ELF-1 (cell line): ENCODE data around the gene KLHL14.

Source experiments
- DNase-seq: peaks from one replicate; pipeline ENCODE4 v3.0.0-alpha.2; 2016; ENCODE audit warnings: low read depth, low spot score

The KLHL14 gene

DNA sequence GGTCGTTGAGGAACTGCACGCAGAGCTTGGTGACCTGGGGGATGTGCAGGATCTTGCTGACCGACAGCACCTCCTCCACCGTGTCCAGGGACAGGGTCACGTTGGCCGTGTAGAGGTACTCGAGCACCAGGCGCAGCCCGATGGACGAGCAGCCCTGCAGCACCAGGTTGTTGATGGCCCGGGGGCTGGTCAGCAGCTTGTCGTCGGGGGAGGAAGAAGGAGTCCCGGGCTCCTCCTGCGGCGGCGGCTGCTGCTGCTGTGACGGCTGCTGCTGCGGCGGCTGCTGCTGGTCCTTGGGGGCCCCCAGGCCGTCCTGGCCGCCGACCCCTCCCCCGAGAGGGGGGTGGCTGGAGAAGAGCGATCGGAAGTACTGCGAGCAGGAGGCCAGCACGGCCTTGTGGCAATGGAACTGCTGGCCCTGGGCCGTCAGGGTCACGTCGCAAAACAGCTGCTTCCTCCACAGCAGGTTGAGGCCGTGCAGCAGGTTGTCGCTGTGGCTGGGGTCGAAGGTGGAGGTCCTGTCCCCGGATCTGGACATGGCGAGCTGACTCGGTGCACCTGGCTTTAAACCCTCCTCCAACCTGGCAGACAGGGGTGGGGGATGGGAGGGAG is 2.7 kb downstream of the KLHL14 start:
- DNase-seq = peak; percentile 64

DNA sequence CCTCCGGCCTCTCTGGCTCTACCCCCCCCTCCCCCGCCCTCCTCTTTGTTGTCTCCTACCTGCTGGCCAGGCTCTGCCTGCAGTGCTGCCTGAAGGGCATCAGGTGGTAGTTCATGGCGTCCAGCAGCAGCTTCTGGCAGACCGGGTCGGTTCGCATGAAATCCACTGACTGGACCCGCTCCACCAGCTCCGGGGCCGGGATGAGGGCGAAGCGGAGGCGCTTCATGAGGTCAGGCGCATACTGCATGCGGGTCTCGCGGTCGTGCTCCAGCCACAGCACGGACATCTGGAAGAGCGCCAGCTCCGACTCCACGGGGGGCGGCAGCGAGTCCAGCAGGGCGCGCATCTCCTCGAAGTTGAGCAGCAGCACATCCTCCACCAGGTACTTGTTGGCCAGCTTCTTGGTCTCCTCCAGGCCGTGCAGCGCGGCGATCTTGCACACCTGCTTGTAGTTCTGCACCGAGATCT is 3.2 kb downstream of the KLHL14 start:
- peak; percentile 72 for DNase-seq

DNA sequence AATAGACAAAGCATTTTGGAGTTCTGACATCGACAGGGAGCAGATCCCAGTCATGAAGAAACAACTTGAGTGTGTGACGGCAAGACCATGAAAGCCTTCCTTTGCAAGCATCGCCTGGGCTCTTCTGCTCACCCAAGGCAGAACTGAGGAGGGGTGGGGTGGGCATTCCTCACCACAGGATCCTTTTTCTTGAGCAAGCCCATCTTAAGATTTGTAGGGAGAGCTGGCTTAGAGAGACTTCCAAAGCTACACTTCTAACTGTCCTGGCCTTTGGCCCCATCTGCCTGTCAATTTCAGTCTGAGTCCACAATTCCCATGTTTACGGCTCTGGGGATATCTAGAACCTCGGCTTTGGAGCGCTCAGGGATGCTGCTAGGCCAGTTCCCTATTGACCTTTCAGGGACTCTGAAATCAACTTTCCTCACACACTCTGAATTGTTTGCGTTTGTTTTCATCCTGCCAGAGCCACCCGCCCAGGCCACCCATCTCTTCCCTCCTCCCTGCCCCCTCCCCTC is 3.7 kb downstream of the KLHL14 start:
- no peak for DNase-seq

DNA sequence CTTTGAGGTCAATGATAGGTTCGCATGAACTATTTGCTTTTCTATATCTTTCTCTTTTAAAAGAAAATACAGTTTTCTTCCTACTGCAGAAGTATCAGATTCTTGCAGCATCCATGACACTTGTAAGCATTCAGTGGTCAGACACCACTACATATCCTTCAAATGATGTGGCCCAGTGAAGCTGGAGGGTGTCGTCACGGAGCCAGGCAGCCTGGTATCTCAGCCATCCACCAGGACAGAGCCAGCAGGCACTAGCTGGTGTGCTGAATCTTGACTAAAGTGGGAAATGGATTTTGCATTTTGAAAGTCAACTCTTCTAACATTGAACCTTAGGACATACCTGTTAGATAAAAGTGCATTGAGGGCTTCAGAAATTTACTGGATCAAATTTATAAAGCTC is 5.4 kb downstream of the KLHL14 start:
- no peak for DNase-seq

DNA sequence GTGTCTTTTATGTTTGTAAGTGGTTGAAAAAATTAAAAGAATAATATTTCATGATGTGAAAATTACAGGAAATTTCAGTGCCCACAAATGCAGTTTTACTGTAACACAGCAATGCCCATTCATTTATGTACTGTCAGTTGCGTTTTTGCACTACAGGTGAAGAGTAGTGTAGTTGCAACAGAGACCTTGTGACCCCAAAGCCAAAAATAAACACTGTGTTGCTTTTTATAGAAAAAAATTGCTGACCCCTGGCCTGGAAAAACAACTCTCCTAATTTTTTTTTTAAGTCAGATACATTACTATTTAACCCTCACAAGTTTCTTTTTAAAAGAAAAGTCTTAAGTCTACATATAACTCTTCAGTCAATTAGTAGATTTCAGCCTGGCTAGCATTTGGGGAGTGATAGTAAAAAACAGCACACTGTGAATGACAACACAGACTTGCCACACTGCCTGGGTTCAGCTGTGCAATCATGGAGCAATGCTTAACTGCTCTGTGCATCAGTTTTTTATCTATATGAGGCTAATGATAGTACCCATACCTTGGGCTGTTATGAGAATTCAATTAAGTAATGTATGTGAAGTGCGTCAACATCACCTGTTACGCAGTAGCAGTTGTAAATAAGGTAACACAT is 8.1 kb downstream of the KLHL14 start:
- DNase-seq = no peak

DNA sequence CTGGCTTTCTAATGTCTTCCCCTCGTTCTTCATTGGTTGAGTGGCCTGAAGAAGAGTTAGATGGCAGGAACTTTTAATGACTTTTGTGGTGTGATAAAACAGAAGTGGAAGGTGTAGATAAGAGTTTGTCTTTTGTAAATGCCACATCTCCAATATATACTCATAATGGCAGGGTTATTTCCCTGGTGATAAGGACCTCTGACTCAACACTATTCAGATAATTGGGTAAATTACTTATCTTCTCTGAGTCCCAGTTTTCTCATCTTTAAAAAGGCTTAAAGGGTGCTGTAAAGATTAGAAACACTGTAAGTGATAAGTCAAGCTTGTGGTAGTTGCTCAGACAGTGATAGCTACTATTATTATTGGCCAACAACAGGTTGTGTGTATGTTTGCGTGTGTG is 9.5 kb downstream of the KLHL14 start:
- no peak for DNase-seq

DNA sequence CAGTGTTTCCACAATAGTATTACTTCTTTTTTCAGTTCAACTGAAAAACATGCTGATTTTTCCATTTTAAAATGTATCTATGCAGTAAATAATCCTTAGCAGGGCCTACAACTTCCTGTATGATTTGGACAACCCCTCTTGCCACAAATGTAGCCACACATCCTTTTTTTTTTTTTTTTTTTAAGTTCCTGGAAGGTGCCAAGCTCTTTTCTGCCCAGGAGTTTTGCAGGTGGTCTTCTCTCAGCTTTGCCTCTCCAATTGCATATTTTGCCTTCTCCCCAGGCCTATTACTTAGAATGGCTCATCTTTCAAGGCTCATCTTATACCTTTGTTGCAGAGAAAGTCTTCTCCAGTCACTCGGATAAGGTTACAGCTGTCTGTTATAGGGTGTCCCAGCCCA is 11.6 kb downstream of the KLHL14 start:
- no peak for DNase-seq

DNA sequence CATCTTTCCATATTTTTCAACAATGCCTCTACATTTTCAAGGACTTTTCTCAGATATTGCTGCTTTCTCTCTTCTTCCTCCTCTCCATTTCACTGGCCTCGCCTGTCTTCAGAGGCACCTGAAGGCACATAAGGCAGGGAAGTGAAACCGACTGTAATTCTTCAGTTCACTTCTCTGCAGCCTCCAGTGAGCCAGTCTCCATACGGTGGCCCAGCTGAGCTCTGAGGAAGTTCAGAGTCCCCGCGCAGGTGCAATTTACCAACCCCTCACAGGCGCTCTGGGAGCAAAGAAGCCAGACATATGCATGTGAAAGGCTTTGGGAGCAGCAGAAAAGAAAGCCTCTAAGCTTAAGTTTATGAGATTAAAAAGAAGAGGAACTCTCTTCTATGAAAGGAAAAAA is 12.4 kb downstream of the KLHL14 start:
- peak; percentile 28 for DNase-seq

DNA sequence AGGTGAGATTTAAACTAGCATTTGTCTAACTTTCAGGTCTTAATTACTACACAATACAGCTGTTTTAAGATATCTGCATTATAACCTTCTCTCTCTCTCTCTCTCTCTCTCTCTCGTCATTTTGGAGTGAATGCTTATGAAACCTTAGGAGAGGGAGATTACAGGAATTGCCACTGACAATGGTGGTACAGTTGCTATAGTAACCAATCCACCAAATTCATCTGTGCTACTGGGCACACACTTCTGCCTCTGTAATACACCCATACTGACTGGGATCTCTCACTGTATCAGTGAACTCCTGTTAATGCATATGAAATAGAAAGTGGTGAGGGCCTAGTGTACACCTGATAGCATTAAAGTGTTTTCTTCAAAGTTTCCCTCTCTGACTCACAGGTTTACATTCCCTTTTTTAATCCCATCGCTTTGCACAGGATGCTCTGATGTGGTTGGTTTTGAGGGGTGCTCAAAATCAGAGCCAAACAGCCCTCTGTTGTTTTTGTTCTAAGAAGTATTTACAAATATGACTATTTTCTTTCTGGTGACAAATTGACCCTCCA is 13.1 kb downstream of the KLHL14 start:
- DNase-seq = no peak

DNA sequence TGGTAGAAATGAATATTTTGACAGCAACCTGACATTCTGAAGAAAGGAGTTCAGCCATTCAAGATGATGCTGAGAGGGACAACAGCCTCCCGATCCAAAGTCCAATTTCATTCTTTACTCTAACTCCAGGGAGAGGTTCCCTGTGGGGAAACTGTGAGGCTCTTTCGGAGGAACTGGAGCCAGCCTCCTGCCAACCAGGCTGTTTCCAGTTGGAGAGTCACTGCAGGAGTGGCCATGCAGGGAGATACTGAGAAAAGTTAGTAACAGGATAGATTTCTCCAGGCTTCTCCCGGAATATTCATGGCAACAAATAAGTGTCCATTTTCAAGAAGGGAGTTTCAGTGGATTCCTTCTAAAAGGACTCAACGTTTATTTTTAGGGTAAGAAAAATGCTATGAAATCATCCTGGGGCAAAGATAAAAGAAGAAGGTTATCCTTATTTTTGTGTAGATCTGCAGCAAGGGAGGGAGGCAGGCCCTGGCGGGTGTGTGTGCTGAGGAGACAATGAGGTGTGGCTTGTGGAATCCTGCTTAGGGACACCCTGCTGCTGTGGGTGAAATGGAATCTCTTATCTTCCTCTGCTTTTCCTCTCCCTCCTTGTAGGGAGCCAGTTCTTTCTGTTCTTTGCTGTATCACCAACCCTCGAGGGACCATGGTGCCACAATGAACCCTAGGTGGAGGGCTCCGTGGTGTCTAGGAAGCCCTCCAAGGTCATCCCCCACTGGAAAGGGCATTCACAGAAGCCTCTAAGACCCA is 18.1 kb downstream of the KLHL14 start:
- peak; percentile 15 for DNase-seq

DNA sequence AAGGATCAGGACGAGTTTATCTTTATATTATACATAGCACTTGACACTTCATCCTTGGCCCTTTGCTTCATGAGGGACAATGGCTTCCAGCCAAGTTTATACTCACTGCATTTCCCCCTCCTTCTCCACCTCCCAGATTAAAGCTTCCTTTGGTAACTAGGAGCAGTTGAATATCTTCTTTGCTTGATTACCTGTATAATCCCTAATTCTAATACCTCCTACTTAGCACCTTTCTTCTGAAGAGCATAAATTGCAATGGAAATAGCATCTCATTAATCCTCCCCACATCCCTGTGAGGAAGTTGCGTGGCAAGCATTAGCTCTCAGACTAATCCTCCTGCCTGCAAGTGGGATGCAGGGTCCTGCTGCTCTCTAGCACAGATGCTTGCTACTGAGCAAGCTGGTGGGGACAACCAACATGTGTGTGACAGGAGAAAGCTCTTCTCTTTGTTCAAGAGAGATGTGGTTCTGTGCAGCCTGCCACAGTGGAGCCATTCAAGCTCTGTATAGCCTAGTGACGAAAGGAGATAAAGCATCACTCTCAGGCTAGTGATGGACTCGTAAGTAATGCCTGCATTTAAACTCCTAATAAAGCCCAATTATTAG is 19.1 kb downstream of the KLHL14 start:
- DNase-seq = no peak

DNA sequence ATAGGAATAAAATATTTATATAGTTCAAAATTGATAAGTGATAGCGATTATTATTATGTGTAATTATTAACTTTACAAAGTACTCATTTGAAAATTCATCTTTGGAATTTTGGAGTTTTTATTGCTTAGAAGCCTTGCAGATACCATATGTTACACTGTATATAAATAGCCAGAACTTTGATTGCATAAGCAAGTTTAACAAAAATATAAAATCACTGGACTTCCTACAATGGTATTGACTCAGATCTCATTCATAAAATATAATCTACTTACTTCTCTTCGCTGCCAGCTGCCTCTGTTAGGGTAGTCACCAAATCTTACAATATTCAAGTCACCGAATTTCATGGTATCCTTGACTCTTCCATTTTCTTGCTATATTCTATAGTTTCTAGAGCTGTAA is 22.5 kb downstream of the KLHL14 start:
- no peak for DNase-seq

DNA sequence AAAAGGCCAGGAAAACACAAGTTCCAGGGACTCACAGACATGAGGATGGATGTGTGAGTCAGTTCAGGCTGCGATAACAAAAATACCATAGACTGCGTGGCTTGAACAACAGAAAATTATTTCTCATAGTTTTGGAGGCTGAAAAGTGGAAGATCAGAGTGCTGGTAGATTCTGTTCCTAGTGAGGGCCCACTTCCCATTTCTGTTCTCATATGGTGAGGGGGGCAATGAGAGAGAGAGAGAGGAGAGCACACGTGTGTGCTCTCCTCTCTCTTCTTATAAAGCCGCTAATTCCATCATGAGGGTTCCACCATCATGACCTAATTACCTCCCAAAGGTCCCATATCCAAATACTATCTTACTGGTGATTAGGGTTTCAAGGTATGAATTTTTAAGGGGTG is 23.0 kb downstream of the KLHL14 start:
- no peak for DNase-seq

DNA sequence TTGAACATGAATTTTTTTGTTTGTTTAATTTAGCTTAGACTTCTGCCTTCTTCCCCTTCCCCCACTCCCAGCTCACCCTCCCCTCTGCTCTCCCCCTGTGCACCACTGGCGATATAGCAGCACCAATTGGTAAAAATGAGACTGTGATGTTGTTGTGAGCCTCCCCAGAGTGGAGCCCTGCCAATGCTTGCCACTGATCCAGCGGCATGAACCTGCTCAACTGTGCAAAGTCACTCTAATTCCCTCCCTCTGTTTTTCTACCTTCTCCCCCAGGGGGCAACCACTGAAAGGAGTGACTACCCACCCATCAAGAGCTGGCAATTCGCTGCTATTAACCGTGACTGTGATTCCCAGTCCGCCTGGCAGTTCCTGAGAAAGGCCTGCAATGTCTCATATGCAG is 30.2 kb downstream of the KLHL14 start:
- DNase-seq = peak; percentile 4

DNA sequence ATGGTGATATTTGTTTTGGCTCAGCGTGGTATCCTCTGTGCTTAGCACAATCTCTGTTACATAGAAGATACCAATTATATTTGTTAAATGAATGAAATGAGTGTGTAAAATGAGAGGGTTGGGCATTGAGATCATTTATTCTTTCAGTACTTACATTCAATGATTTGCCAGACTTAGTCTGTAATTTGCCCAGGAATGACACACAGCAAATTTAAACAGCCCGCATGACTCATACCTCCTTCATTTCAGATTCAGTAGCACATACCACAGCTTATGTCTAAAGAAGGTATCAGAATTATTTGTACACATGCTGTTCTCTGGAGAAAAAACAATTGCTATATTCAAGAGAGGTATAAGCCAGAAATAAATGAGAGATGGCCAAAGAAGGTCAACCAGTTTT is 37.0 kb downstream of the KLHL14 start:
- no peak for DNase-seq

DNA sequence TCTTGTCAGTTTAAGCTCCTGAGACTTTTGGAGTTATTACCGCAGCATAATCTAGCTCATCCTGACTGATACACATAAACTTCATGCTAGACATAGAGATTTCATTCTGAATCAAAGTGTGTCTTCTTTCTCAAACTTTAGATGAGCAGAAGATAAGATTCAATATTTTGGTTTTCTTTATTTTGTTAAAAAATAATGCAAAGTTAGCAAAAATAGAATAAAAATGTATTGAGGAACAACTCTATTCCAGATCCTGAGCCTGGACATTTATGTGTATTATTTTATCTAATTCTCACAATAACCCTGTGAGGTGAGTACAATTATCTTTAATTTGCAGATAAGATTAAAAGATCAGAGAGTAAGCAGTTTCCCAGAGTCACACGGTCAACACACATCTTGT is 38.4 kb downstream of the KLHL14 start:
- no peak for DNase-seq

DNA sequence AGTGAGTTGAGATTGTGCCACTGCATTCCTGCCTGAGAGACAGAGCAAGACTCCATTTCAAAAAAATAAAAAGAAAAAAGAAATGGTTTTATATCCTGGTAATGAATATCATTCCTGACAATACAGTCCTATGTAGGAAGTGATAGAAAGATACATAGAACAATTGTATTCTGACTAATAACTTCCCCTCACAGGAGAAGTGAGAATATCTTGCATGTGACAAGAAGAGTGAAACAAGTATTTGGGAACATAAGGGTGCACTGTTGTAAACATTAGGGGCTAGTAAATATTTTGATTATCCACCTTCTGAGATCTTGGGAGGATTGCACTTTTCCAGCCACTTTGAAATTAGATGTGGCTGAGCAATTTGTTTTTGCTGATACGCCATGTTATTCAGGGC is 40.7 kb downstream of the KLHL14 start:
- no peak for DNase-seq

DNA sequence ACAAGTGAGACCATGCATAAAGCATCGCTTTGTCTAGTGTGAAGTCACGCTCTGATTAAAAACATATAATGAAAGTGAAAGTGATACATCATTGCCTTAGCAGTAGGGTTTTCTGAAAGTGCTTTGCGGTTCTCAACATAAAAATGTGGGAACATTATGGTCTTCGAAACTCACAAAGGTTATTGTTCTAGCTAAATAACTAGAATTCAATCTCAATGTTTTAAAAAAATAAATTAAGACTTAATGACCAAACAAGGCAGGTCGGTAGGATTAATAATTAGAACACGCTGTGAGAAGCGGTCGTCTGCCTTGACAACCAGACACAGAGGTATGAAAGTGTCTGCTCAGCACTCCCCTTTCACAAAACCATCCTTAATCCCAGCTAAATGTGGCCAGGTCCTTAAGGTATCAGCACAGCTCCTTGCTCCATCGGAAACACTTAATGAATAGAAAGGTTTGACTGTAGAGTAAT is 42.2 kb downstream of the KLHL14 start:
- no peak for DNase-seq

DNA sequence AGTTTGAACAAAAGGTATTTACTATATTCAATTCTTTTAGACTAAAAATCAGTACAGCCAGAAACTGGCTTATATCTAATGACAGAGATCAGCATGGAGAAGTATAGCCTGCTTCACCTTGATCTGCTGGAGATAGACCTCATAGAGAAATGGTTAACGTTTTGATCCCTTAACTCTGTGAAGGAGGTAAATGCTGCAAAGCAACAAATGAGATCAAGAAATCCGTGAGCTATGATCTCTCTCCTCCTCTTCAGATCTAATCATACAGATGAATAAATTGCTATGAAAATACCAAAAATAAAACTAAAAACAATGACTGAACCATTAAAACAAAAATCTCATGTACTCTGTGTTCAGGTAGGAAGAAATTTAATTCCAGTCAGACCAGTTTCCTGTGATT is 42.8 kb downstream of the KLHL14 start:
- DNase-seq = no peak

DNA sequence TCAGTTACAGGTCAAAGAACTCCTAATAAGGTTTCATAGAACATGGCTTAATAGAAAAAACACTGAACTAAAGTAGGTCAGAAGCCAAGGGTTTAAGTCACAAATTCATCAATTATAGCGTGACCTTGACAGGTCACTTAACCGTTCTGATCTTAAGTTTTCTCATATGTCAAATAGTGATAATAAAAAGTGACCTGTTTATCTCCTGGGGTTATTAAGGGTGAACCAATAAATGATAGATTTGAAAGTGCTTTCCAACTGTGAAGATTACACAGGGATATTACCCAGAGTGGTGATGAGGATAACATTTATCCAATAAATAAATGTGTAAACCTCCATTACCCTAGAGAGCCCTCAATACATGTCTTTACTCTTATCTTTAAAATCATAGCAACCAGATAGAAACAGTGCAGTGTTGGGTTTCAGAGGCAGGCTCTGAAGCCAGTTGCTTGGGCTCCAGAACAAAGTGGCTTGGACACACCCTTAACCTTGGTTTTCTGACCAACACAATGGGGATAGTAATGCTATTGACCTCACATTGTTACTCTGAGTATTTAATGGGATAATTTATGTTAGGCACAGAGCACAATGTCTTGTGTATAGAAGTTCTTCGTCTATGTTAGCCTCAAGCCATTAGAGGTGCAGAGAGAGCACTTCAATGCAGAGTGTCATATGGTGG is 48.6 kb downstream of the KLHL14 start:
- DNase-seq = no peak

DNA sequence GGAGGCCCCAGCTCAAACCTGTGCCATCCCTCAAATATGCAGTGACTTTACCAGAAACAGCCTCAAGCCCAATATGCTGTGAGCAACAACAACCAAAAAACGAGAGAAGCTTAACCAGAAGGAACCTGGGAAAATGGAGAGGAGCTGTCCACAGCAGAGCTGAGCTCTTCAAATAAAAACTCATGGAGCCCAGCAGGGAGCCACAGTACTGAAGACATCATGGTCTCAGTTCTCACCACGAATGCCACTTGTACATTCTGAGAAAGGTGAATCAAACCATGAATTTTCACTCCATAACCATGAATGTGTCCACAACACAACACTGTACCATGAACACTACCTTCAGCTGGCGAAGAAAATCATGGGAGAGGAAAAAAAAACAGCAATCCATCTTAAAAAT is 50.5 kb downstream of the KLHL14 start:
- no peak for DNase-seq
